HepG2 (cell line): ENCODE measurements around the gene GRK5. TPM values are rescaled to one million over a fixed set of nuclear protein-coding genes. Genes with fewer than 3 reads are reported as not detected.

Experiments used
- CEBPG ChIP-seq: IDR thresholded peaks from 2 replicates; pipeline ENCODE4 v1.6.1; 2016
- GATAD2A ChIP-seq: IDR thresholded peaks from 2 replicates; pipeline ENCODE4 v1.6.1; 2016
- JUN ChIP-seq: sonication (generic); formaldehyde crosslinking; IDR thresholded peaks from 2 replicates; pipeline ENCODE4 v1.4.0; 2020; ENCODE audit warnings: mild to moderate bottlenecking, missing genetic modification reagents
- NBN ChIP-seq: fragments of 450-650 bp; conservative IDR thresholded peaks from 2 replicates; pipeline ENCODE4 v1.6.1; 2017
- NFIC ChIP-seq: IDR thresholded peaks from 2 replicates; pipeline ENCODE4 v1.6.1; 2012; ENCODE audit warnings: mild to moderate bottlenecking, low read length, inconsistent platforms
- RXRA ChIP-seq: sonication (generic); formaldehyde crosslinking; IDR thresholded peaks from 2 replicates; pipeline ENCODE4 v1.5.1; 2020; ENCODE audit warnings: missing genetic modification reagents
- TEAD3 ChIP-seq: optimal IDR thresholded peaks from 2 replicates; pipeline ENCODE3; 2016; ENCODE audit warnings: borderline replicate concordance
- XRCC5 ChIP-seq: fragments of 200-400 bp; formaldehyde crosslinking; optimal IDR thresholded peaks from 2 replicates; pipeline ENCODE3; 2017; ENCODE audit warnings: mild to moderate bottlenecking, low read length
- ZNF101 ChIP-seq: sonication (generic); formaldehyde crosslinking; IDR thresholded peaks from 2 replicates; pipeline ENCODE4 v1.4.0; 2020; ENCODE audit warnings: mild to moderate bottlenecking, low read depth, missing genetic modification reagents, borderline replicate concordance
- ZNF20 ChIP-seq: sonication (generic); formaldehyde crosslinking; IDR thresholded peaks from 2 replicates; pipeline ENCODE4 v1.4.0; 2020; ENCODE audit warnings: mild to moderate bottlenecking, moderate library complexity, missing genetic modification reagents
- ZNF317 ChIP-seq: sonication (generic); formaldehyde crosslinking; IDR thresholded peaks from 2 replicates; pipeline ENCODE4 v1.5.0; 2020; ENCODE audit warnings: mild to moderate bottlenecking, missing genetic modification reagents
- ZNF501 ChIP-seq: sonication (generic); formaldehyde crosslinking; IDR thresholded peaks from 2 replicates; pipeline ENCODE4 v1.5.1; 2020; ENCODE audit warnings: mild to moderate bottlenecking, moderate library complexity, missing genetic modification reagents
- ZNF607 ChIP-seq: sonication (generic); formaldehyde crosslinking; IDR thresholded peaks from 2 replicates; pipeline ENCODE4 v1.5.1; 2020; ENCODE audit warnings: missing genetic modification reagents, mild to moderate bottlenecking, borderline replicate concordance
- ZNF75D ChIP-seq: sonication (generic); formaldehyde crosslinking; IDR thresholded peaks from 2 replicates; pipeline ENCODE4 v1.8.1; 2023; ENCODE audit warnings: missing genetic modification reagents, mild to moderate bottlenecking, borderline replicate concordance
- ZNF83 ChIP-seq: sonication (generic); formaldehyde crosslinking; IDR thresholded peaks from 2 replicates; pipeline ENCODE4 v1.4.0; 2020; ENCODE audit warnings: missing genetic modification reagents, mild to moderate bottlenecking, borderline replicate concordance
- polyA plus RNA-seq, 8 experiments: library from polyadenylated mRNA; depleted of rRNA in 3 of 8; stranded (reverse) in 7 of 8; unstranded in 1 of 8; fragments of >200 nt; fragmentation: Illumina TruSeq in 4 of 8; extraction: Trizol in 4 of 8; gene quantifications; 2 replicates each; pipeline versions ENCODE4 v1.2.1 to v1.2.3, GENCODE V29; 2011 to 2016; ENCODE audit warnings: low read depth in 4 of 8, missing spikeins in 1 of 8, mixed read lengths in 1 of 8; ENCODE audit not compliant: insufficient read depth in 1 of 8
- total RNA-seq, 5 experiments: library from RNA; depleted of rRNA; stranded (reverse); fragments of >200 nt; fragmentation: Illumina TruSeq; extraction: Trizol; gene quantifications; 2 replicates each; pipeline ENCODE4 v1.2.3, GENCODE V29; 2016; ENCODE audit warnings: low read depth in 1 of 5
- TF ChIP-seq, protein P1 (sequence below): sonication (generic); formaldehyde crosslinking; IDR thresholded peaks from 2 replicates; pipeline ENCODE4 v1.8.0; 2022; ENCODE audit warnings: low read depth, missing genetic modification reagents
- TF ChIP-seq, protein P2 (sequence below): IDR thresholded peaks from 2 replicates; pipeline ENCODE4 v1.6.1; 2016; ENCODE audit warnings: missing compliant biosample characterization, missing genetic modification reagents, borderline replicate concordance
- TF ChIP-seq, protein P3 (sequence below): IDR thresholded peaks from 2 replicates; pipeline ENCODE4 v1.4.0; 2020; ENCODE audit warnings: mild to moderate bottlenecking, missing genetic modification reagents
- TF ChIP-seq, protein P4 (sequence below): sonication (generic); formaldehyde crosslinking; IDR thresholded peaks from 2 replicates; pipeline ENCODE4 v1.5.1; 2020; ENCODE audit warnings: mild to moderate bottlenecking, missing genetic modification reagents, moderate library complexity

The GRK5 gene
- total and polyA plus RNA-seq, 2 of the 13 experiments (the other 11 are each of a cell fraction or from before 2014, with no cell fraction given): 10.4 to 12.6 TPM

DNA sequence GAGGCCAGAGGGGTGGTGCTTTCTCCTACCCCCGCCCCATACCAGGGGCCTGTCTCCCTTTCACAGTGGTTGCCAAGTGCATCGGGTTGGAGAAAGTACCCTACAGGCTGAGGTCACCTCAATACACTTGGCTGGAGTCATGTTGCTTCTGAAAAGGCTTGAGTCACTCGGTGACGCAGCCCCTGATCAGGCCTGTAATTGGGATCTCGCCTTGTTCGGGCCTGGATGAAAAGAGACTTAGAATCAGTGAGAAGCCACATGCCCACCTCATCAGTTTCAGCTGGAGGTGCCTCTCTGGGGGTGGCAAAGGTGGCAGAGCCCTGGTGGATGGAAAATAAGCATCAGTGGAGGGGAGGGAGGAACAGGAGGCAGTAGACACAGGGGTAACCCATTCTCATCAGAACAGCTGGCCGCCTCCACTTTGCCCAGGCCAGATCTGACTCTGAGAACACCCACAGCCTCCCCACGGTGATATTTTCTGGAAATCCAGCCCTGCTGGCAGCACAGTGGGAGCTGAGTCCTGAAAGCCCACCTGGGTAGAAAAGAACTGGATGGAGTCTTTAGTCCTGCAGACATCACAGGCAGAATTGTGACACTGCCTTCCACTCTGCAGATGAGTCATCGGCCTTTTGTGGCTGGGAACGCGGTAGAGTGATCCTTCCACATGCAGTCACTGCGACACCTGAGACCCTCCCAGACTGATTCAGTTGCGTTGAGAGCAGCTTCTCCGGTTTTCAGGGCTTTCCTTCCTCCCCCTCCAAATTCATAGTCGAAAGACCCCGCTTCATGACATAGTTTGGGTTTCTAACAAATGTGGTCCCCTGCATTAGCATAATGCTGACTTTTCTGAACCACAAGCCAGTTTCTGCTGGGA lies 108.0 kb downstream of the GRK5 start (continued):
- 0 out of 2 replicates have a peak, but pooled peaks have one; percentile 35 for TF ChIP-seq ZNF75D (CRISPR knock-in tag)
- TF ChIP-seq, protein P1, sequence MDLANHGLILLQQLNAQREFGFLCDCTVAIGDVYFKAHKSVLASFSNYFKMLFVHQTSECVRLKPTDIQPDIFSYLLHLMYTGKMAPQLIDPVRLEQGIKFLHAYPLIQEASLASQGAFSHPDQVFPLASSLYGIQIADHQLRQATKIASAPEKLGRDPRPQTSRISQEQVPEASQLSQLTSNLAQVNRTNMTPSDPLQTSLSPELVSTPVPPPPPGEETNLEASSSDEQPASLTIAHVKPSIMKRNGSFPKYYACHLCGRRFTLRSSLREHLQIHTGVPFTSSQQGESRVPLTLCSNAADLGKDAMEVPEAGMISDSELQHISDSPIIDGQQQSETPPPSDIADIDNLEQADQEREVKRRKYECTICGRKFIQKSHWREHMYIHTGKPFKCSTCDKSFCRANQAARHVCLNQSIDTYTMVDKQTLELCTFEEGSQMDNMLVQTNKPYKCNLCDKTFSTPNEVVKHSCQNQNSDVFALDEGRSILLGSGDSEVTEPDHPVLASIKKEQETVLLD (CRISPR knock-in tag): no peak
- TF ChIP-seq RXRA: peak; percentile 15; the same call in 1 of the 2 replicates
- TF ChIP-seq CEBPG: peak; percentile 64
- no peak for TF ChIP-seq NFIC
- 0 out of 2 replicates have a peak, but pooled peaks have one; percentile 17 for TF ChIP-seq ZNF317 (CRISPR knock-in tag)
- TF ChIP-seq, protein P2, sequence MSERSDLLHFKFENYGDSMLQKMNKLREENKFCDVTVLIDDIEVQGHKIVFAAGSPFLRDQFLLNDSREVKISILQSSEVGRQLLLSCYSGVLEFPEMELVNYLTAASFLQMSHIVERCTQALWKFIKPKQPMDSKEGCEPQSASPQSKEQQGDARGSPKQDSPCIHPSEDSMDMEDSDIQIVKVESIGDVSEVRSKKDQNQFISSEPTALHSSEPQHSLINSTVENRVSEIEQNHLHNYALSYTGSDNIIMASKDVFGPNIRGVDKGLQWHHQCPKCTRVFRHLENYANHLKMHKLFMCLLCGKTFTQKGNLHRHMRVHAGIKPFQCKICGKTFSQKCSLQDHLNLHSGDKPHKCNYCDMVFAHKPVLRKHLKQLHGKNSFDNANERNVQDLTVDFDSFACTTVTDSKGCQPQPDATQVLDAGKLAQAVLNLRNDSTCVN (CRISPR knock-in tag): no peak; the same call in 1 of the 2 replicates
- no peak for TF ChIP-seq ZNF101 (CRISPR knock-in tag)
- TF ChIP-seq ZNF20 (CRISPR knock-in tag): no peak
- TF ChIP-seq TEAD3: peak; percentile 37
- peak; percentile 60; the same call in 1 of the 2 replicates for TF ChIP-seq ZNF607
- TF ChIP-seq JUN: peak; percentile 28; the same call in 1 of the 2 replicates
- peak; percentile 87 for TF ChIP-seq GATAD2A (CRISPR knock-in tag)
- peak; percentile 51; the same call in 1 of the 2 replicates for TF ChIP-seq ZNF501 (CRISPR knock-in tag)
- peak; percentile 66 for TF ChIP-seq XRCC5
- TF ChIP-seq, protein P3, sequence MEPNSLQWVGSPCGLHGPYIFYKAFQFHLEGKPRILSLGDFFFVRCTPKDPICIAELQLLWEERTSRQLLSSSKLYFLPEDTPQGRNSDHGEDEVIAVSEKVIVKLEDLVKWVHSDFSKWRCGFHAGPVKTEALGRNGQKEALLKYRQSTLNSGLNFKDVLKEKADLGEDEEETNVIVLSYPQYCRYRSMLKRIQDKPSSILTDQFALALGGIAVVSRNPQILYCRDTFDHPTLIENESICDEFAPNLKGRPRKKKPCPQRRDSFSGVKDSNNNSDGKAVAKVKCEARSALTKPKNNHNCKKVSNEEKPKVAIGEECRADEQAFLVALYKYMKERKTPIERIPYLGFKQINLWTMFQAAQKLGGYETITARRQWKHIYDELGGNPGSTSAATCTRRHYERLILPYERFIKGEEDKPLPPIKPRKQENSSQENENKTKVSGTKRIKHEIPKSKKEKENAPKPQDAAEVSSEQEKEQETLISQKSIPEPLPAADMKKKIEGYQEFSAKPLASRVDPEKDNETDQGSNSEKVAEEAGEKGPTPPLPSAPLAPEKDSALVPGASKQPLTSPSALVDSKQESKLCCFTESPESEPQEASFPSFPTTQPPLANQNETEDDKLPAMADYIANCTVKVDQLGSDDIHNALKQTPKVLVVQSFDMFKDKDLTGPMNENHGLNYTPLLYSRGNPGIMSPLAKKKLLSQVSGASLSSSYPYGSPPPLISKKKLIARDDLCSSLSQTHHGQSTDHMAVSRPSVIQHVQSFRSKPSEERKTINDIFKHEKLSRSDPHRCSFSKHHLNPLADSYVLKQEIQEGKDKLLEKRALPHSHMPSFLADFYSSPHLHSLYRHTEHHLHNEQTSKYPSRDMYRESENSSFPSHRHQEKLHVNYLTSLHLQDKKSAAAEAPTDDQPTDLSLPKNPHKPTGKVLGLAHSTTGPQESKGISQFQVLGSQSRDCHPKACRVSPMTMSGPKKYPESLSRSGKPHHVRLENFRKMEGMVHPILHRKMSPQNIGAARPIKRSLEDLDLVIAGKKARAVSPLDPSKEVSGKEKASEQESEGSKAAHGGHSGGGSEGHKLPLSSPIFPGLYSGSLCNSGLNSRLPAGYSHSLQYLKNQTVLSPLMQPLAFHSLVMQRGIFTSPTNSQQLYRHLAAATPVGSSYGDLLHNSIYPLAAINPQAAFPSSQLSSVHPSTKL (CRISPR knock-in tag): peak; percentile 27; the same call in 1 of the 2 replicates
- no peak for TF ChIP-seq ZNF83 (CRISPR knock-in tag)
- TF ChIP-seq, protein P4, sequence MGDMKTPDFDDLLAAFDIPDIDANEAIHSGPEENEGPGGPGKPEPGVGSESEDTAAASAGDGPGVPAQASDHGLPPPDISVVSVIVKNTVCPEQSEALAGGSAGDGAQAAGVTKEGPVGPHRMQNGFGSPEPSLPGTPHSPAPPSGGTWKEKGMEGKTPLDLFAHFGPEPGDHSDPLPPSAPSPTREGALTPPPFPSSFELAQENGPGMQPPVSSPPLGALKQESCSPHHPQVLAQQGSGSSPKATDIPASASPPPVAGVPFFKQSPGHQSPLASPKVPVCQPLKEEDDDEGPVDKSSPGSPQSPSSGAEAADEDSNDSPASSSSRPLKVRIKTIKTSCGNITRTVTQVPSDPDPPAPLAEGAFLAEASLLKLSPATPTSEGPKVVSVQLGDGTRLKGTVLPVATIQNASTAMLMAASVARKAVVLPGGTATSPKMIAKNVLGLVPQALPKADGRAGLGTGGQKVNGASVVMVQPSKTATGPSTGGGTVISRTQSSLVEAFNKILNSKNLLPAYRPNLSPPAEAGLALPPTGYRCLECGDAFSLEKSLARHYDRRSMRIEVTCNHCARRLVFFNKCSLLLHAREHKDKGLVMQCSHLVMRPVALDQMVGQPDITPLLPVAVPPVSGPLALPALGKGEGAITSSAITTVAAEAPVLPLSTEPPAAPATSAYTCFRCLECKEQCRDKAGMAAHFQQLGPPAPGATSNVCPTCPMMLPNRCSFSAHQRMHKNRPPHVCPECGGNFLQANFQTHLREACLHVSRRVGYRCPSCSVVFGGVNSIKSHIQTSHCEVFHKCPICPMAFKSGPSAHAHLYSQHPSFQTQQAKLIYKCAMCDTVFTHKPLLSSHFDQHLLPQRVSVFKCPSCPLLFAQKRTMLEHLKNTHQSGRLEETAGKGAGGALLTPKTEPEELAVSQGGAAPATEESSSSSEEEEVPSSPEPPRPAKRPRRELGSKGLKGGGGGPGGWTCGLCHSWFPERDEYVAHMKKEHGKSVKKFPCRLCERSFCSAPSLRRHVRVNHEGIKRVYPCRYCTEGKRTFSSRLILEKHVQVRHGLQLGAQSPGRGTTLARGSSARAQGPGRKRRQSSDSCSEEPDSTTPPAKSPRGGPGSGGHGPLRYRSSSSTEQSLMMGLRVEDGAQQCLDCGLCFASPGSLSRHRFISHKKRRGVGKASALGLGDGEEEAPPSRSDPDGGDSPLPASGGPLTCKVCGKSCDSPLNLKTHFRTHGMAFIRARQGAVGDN (CRISPR knock-in tag): peak; percentile 35; the same call in 1 of the 2 replicates
- no peak for TF ChIP-seq NBN
